Measurements from ENCODE around the gene GLT8D2.
"Not testable (repeated sequence)": the region's sequence is repeated elsewhere in the genome, so short reads cannot be mapped to it uniquely, and the experiment has no call there.

The GLT8D2 gene

GRCh38 chr12:104025771-104026170, 24.2 kb downstream of the GLT8D2 start:
- no peak for TF ChIP-seq CTCF (IDR thresholded peaks at IDR 0.05; ENCODE audit: control insufficient read depth, extremely low read depth, insufficient read depth)
- no peak overlapping the region for H3K4me3 ChIP-seq (ENCODE audit: low read depth, low read length)
- no peak for DNase-seq (ENCODE audit: low read depth)

GRCh38 chr12:104024348-104024747, 25.6 kb downstream of the GLT8D2 start:
- no peak for TF ChIP-seq CTCF (IDR thresholded peaks at IDR 0.05; ENCODE audit: control insufficient read depth, extremely low read depth, insufficient read depth)
- no peak overlapping the region for H3K4me3 ChIP-seq (ENCODE audit: low read depth, low read length)
- DNase-seq (ENCODE audit: low read depth): no peak

- no peak for TF ChIP-seq CTCF (IDR thresholded peaks at IDR 0.05; ENCODE audit: control insufficient read depth, extremely low read depth, insufficient read depth)
- H3K4me3 ChIP-seq (ENCODE audit: low read depth, low read length): no peak overlapping the region
- DNase-seq (ENCODE audit: low read depth): no peak
Observed at GRCh38 chr12:104023710-104024109, 26.3 kb downstream of the GLT8D2 start.

- DNase-seq (ENCODE audit: low read depth): no peak
- TF ChIP-seq CTCF (IDR thresholded peaks at IDR 0.05; ENCODE audit: control insufficient read depth, extremely low read depth, insufficient read depth): no peak
Observed at GRCh38 chr12:104022786-104023185, 27.2 kb downstream of the GLT8D2 start.

GRCh38 chr12:104021862-104022261, 28.1 kb downstream of the GLT8D2 start:
- not testable (repeated sequence) for H3K4me3 ChIP-seq (ENCODE audit: low read depth, low read length); DNase-seq (ENCODE audit: low read depth)

More at GRCh38 chr12:104022786-104023185, 27.2 kb downstream of the GLT8D2 start:
- H3K4me3 ChIP-seq (ENCODE audit: low read depth, low read length): no peak overlapping the region

- no peak overlapping the region for H3K4me3 ChIP-seq (ENCODE audit: low read depth, low read length)
- no peak for DNase-seq (ENCODE audit: low read depth)
- TF ChIP-seq CTCF (IDR thresholded peaks at IDR 0.05; ENCODE audit: control insufficient read depth, extremely low read depth, insufficient read depth): no peak
Observed at GRCh38 chr12:104012331-104012730, 37.7 kb downstream of the GLT8D2 start.

- H3K4me3 ChIP-seq (ENCODE audit: low read depth, low read length): no peak overlapping the region
- DNase-seq (ENCODE audit: low read depth): no peak
- TF ChIP-seq CTCF (IDR thresholded peaks at IDR 0.05; ENCODE audit: control insufficient read depth, extremely low read depth, insufficient read depth): no peak
Observed at GRCh38 chr12:104011253-104011652, 38.7 kb downstream of the GLT8D2 start.
